ENCODE data around the gene DPP3.

- TF ChIP-seq ISL1 (CRISPR knock-in tag; IDR thresholded peaks at IDR 0.05) = no peak
- no peak for TF ChIP-seq TOX (CRISPR knock-in tag; IDR thresholded peaks at IDR 0.05; ENCODE audit: borderline replicate concordance)
- TF ChIP-seq POU6F1 (CRISPR knock-in tag; IDR thresholded peaks at IDR 0.05; ENCODE audit: borderline replicate concordance, low read depth) = no peak
- no peak for TF ChIP-seq CSDC2 (CRISPR knock-in tag; IDR thresholded peaks at IDR 0.05)
- no peak for TF ChIP-seq PATZ1 (CRISPR knock-in tag; IDR thresholded peaks at IDR 0.05; ENCODE audit: borderline replicate concordance)
These were observed 61.7 kb downstream of the DPP3 start for GRCh38 chr11:66541892-66542291.

Measured in SK-N-SH treated with all-trans-retinoic acid at 6 μM for 48 hours (cell line).